ENCODE measurements around the gene ZNF135. TPM values are rescaled to one million over a fixed set of nuclear protein-coding genes. Genes with fewer than 3 reads are reported as not detected.

The ZNF135 gene
- total and polyA plus RNA-seq, 4 donors: 0.31 to 1.5 (median 0.42) TPM

- H3K9ac ChIP-seq (ENCODE audit: low read depth in 1 of 2, low read length in 2 of 2): no peak overlapping the region
- peaks cover 0 to 7% (median 2%) of the 10 kb centered on the region in 4 donors for H3K36me3 ChIP-seq (ENCODE audit: control insufficient read depth in 4 of 4, insufficient read depth in 3 of 4, low read depth in 1 of 4, low read length in 3 of 4)
- TF ChIP-seq TAF1 (conservative IDR thresholded peaks at IDR 0.05) (no peak), JUND (IDR thresholded peaks at IDR 0.05) (no peak), SP1 (IDR thresholded peaks at IDR 0.05) (no peak), HNF4G (IDR thresholded peaks at IDR 0.05) (no peak), YY1 (IDR thresholded peaks at IDR 0.05) (no peak), FOXA2 (IDR thresholded peaks at IDR 0.05) (no peak), EGR1 (IDR thresholded peaks at IDR 0.05; ENCODE audit: low read depth in 2 of 2) (no peak)
- no peaks in the 10 kb centered on the region for H3K4me1 ChIP-seq (ENCODE audit: control insufficient read depth in 4 of 4, insufficient read depth in 4 of 4, low read length in 3 of 4)
- H3K27me3 ChIP-seq (ENCODE audit: control insufficient read depth in 4 of 4, insufficient read depth in 4 of 4, low read length in 3 of 4): no peaks in the 10 kb centered on the region
- no peak overlapping the region for H3K27ac ChIP-seq (ENCODE audit: low read depth in 1 of 2, low read length in 2 of 2)
- 95% methylated on average over 3 of the region's 3 CpGs for WGBS
- H3K4me3 ChIP-seq (ENCODE audit: low read depth in 1 of 3, low read length in 3 of 3): peak overlapping the region in 1 of 3 donors; percentile 38
- H3K9me3 ChIP-seq (ENCODE audit: control insufficient read depth in 4 of 4, low read length in 3 of 4): peaks cover 43 to 76% (median 54%) of the 10 kb centered on the region in 4 donors
- DNase-seq (ENCODE audit: low spot score): no peak
These were observed 4.6 kb downstream of the ZNF135 start for GRCh38 chr19:58063712-58064111.

DNA sequence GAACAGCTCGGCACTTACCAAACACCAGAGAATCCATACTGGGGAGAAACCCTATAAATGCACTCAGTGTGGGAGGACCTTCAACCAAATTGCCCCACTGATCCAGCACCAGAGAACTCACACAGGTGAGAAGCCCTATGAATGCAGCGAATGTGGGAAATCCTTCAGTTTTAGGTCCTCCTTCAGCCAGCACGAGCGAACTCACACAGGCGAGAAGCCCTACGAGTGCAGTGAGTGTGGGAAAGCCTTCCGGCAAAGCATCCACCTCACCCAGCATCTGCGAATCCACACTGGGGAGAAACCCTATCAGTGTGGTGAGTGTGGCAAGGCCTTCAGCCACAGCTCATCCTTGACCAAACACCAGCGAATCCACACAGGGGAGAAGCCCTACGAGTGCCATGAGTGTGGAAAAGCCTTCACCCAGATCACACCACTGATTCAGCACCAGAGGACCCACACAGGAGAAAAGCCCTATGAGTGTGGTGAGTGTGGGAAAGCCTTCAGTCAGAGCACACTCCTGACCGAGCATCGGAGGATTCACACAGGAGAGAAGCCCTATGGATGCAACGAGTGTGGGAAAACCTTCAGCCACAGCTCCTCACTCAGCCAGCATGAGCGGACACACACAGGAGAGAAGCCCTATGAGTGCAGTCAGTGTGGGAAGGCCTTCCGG, 8.3 kb downstream of the ZNF135 start:
- WGBS: 96% methylated on average over 15 of the region's 15 CpGs
- Histone ChIP-seq H3K36me3 (ENCODE audit: control insufficient read depth in 4 of 4, insufficient read depth in 3 of 4, low read depth in 1 of 4, low read length in 3 of 4) (peaks cover 0 to 7% (median 2%) of the 10 kb centered on the region in 4 donors), H3K27ac (ENCODE audit: low read depth in 1 of 2, low read length in 2 of 2) (no peak overlapping the region), H3K9ac (ENCODE audit: low read depth in 1 of 2, low read length in 2 of 2) (no peak overlapping the region), H3K4me1 (ENCODE audit: control insufficient read depth in 4 of 4, insufficient read depth in 4 of 4, low read length in 3 of 4) (no peaks in the 10 kb centered on the region), H3K9me3 (ENCODE audit: control insufficient read depth in 4 of 4, low read length in 3 of 4) (peaks cover 37 to 80% (median 59%) of the 10 kb centered on the region in 4 donors), H3K4me3 (ENCODE audit: low read depth in 1 of 3, low read length in 3 of 3) (peak overlapping the region in 2 of 3 donors; percentile 59 to 65), H3K27me3 (ENCODE audit: control insufficient read depth in 4 of 4, insufficient read depth in 4 of 4, low read length in 3 of 4) (no peaks in the 10 kb centered on the region)
- TF ChIP-seq ATF3 (IDR thresholded peaks at IDR 0.05) (no peak), RXRA (IDR thresholded peaks at IDR 0.05) (no peak)
- TF ChIP-seq, protein P1, sequence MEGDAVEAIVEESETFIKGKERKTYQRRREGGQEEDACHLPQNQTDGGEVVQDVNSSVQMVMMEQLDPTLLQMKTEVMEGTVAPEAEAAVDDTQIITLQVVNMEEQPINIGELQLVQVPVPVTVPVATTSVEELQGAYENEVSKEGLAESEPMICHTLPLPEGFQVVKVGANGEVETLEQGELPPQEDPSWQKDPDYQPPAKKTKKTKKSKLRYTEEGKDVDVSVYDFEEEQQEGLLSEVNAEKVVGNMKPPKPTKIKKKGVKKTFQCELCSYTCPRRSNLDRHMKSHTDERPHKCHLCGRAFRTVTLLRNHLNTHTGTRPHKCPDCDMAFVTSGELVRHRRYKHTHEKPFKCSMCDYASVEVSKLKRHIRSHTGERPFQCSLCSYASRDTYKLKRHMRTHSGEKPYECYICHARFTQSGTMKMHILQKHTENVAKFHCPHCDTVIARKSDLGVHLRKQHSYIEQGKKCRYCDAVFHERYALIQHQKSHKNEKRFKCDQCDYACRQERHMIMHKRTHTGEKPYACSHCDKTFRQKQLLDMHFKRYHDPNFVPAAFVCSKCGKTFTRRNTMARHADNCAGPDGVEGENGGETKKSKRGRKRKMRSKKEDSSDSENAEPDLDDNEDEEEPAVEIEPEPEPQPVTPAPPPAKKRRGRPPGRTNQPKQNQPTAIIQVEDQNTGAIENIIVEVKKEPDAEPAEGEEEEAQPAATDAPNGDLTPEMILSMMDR (IDR thresholded peaks at IDR 0.05; ENCODE audit: low read depth, low read length, missing input control): no peak
- no peak for DNase-seq (ENCODE audit: low spot score)

- peaks cover 25 to 49% (median 41%) of the 10 kb centered on the region in 4 donors for H3K9me3 ChIP-seq (ENCODE audit: control insufficient read depth in 4 of 4, low read length in 3 of 4)
- TF ChIP-seq SP1 (IDR thresholded peaks at IDR 0.05): no peak
- TF ChIP-seq RXRA (IDR thresholded peaks at IDR 0.05): no peak
- TF ChIP-seq, protein P2, sequence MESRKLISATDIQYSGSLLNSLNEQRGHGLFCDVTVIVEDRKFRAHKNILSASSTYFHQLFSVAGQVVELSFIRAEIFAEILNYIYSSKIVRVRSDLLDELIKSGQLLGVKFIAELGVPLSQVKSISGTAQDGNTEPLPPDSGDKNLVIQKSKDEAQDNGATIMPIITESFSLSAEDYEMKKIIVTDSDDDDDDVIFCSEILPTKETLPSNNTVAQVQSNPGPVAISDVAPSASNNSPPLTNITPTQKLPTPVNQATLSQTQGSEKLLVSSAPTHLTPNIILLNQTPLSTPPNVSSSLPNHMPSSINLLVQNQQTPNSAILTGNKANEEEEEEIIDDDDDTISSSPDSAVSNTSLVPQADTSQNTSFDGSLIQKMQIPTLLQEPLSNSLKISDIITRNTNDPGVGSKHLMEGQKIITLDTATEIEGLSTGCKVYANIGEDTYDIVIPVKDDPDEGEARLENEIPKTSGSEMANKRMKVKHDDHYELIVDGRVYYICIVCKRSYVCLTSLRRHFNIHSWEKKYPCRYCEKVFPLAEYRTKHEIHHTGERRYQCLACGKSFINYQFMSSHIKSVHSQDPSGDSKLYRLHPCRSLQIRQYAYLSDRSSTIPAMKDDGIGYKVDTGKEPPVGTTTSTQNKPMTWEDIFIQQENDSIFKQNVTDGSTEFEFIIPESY (IDR thresholded peaks at IDR 0.05): no peak
- TF ChIP-seq FOXA2 (IDR thresholded peaks at IDR 0.05): no peak
- no peak for TF ChIP-seq YY1 (IDR thresholded peaks at IDR 0.05)
- no peak for TF ChIP-seq FOXA1 (IDR thresholded peaks at IDR 0.05)
- TF ChIP-seq, protein P1 (IDR thresholded peaks at IDR 0.05; ENCODE audit: low read depth, low read length, missing input control): no peak
- TF ChIP-seq NR2F2 (IDR thresholded peaks at IDR 0.05): no peak
- TF ChIP-seq ATF3 (IDR thresholded peaks at IDR 0.05): no peak
- TF ChIP-seq EGR1 (IDR thresholded peaks at IDR 0.05; ENCODE audit: low read depth in 2 of 2): no peak
- TF ChIP-seq TAF1 (conservative IDR thresholded peaks at IDR 0.05): no peak
- no peak for TF ChIP-seq GABPA (IDR thresholded peaks at IDR 0.05 in 1 of 2, conservative IDR thresholded peaks at IDR 0.05 in 1 of 2)
- TF ChIP-seq HNF4A (conservative IDR thresholded peaks at IDR 0.05): no peak
- TF ChIP-seq RAD21 (IDR thresholded peaks at IDR 0.05): no peak
- no peak for TF ChIP-seq JUND (IDR thresholded peaks at IDR 0.05)
These were observed 20.7 kb downstream of the ZNF135 start for GRCh38 chr19:58079792-58080191.

More at GRCh38 chr19:58079792-58080191, 20.7 kb downstream of the ZNF135 start:
- H3K27me3 ChIP-seq (ENCODE audit: control insufficient read depth in 4 of 4, insufficient read depth in 4 of 4, low read length in 3 of 4): no peaks in the 10 kb centered on the region
- H3K4me3 ChIP-seq (ENCODE audit: low read depth in 1 of 3, low read length in 3 of 3): peak overlapping the region in 1 of 3 donors; percentile 39
- no peaks in the 10 kb centered on the region for H3K4me1 ChIP-seq (ENCODE audit: control insufficient read depth in 4 of 4, insufficient read depth in 4 of 4, low read length in 3 of 4)
- peaks cover 0 to 2% (median 0%) of the 10 kb centered on the region in 4 donors for H3K36me3 ChIP-seq (ENCODE audit: control insufficient read depth in 4 of 4, insufficient read depth in 3 of 4, low read depth in 1 of 4, low read length in 3 of 4)
- WGBS: 91% methylated on average over 10 of the region's 10 CpGs
- H3K27ac ChIP-seq (ENCODE audit: low read depth in 1 of 2, low read length in 2 of 2): no peak overlapping the region
- no peak for DNase-seq (ENCODE audit: low spot score)
- H3K9ac ChIP-seq (ENCODE audit: low read depth in 1 of 2, low read length in 2 of 2): no peak overlapping the region

Data from liver (tissue), 9 donors.